HuH-7.5 (cell line): ENCODE data around the gene GPATCH8.

Experiments
- DNase-seq: peaks from one replicate; pipeline ENCODE4 v3.0.0; 2011; ENCODE audit warnings: low spot score

GPATCH8 gene

DNA sequence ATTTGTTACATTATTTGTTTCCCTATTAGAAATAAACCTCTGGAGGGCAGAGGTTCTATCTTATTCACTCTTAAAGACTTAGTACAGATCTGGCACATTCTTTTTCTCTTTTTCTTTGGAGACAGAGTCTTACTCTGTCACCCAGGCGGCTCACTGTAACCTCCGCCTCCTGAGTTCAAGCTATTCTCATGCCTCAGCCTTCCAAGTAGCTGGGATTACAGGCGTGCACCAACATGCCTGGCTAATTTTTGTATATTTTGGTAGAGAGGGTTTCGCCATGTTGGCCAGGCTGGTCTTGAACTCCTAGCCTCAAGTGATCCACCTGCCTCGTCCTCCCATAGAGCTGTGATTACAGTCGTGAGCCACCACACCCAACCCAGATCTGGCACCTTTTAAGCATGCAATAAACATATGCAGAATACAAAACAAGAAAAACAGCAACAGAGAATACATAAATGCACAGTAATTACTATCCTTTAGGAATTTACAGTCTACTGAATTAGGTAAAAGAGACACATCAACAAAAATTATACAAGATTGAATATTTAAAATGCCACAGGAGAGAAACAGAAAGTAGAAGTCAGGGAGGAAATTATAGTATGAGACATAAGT, 52.1 kb downstream of the GPATCH8 start:
- DNase-seq, result no peak

DNA sequence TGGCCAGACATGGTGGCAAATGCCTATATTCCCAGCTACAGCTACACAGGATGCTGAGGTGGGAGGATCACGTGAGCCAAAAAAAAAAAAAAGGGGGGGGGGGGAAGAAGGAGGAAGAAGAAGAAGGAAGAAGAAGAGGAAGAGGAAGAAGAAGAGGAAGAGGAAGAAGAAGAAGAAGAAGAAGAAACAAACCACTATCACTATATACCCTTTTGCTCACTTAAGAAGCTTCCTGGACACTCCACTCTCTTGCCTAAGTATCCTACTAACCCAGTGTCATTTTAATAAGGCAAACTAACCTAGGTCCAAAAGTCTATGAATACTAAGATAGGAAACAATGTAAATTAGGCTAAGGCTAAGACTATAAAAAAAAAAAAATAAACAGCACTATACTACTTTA, 54.8 kb downstream of the GPATCH8 start:
- DNase-seq, result no peak

DNA sequence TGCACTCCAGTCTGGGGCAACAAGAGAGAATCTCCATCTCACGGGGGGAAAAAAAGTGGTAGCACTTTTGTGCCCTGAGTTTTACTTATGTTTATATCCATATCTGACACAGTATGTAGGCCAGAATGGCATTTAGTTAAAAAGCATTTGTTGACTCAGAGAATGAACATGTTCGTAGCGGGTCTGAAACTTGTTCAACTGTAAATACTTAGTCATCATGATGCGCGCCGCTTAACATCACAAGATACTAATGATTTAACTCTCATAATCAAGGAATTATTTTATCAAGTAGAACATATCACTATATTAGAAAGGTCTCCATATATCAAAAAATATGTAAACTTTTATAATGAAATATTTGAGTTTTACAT, 58.5 kb downstream of the GPATCH8 start:
- DNase-seq, result no peak

DNA sequence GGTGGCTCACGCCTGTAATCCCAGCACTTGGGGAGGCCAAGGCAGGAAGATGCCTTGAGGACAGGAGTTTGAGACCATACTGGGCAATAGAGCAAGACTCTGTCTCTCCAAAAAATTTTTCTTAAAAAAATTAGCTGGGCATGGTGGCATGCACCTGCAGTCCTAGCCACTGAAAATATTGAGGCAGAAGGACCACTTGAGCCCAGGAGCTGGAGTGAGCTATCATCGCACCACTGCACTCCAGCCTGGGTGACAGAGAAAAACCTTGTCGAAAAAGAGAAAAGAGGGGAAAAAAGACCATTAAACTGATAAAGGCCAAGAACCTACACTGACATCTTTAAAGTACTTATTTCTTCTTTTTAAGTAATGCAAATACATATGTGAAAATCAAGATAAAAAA, 60.4 kb downstream of the GPATCH8 start:
- no peak for DNase-seq

DNA sequence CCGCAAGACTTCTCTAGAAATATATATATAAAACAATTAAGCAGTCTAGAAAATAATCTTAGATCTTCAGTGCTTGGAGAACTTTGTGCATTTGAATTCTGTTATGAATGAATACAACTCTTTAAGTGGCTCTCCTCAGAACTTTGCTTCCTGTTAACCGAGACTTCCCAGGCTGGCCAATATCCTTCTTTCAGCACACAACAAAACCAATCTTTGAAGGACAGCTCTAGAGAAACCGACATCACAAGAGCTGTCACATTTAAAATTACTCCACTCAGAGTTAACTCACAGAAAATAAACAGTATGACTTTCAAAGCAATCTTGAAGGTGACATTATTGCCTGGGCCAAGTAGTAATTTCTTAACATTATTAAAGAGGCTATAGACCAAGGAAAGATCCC, 64.0 kb downstream of the GPATCH8 start:
- DNase-seq, result no peak

DNA sequence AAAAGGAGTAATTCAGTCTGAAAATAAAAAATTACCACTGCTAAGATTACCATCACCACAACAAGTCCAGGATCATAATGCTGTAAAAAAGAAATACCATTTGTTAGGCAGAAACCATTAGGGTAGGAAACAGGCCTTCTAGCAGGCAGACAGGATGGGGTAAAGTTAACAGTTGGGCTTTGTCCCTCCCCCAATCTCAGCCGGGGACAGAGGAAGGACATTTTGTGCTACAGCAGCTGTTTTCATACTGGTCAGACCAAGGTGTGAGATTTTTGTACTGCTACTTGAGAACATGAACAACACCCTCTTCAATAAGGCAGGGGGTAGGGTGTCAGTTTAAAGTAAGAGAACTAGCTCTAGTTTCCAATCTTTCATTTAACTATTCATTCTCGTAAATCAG, 64.6 kb downstream of the GPATCH8 start:
- no peak for DNase-seq

DNA sequence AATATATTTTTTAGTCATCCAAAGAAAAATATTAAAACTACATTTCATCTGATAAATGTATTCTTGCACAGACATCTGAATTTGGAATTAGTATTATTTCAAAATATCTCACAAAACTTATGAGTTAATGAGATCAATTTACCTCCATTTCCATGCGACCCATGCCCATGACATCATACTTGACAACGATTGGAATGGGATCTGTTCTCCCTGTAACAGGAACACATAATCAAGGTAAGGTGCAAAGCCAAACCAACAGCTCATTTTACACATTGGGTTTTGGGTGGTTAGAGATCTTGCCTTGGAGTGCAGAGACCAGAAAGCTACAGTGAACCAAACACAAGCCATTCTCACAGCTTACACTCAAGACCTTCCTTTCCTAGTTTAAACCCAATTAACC, 66.9 kb downstream of the GPATCH8 start:
- no peak for DNase-seq

DNA sequence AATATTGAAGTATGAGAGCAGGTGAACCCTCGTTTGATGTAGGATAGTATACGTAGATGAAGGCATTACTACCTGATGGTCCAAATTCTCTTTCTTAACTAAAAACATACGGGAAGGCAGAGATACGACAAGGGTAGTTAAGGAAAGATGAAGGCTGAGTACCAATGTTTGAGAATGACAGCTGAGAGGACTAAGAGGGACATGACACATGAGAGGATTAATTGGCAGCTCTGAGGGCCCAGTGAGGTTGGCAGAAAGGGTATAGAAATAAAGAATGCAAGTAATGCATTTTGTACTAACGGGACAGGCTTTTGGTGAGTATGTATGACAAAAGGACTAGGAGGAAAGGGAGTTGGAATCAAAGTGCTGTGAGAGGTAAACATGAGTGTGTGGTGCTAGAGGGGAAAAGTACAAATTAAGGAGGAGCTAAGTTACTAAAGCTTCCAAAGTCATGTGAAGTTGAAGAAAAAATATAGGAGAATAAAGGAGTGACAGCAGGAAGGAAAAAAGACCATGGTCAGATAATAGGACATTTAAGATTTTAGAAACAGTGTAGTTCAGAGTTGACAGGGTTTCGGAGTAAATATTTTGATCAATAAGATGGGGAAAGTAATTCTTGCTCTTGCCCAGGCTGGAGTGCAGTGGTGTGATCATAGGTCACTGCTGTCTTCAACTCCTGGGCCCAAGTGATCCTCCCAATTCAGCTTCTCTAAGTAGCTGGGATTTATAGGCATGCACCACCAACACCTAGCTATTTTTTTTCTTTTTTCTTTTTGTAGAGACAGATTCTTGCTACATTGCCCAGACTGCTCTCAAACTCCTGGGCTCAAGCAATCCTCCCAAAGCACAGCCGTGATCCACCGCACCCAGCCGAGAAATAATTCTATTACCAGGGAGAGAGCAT, 70.7 kb downstream of the GPATCH8 start:
- no peak for DNase-seq

DNA sequence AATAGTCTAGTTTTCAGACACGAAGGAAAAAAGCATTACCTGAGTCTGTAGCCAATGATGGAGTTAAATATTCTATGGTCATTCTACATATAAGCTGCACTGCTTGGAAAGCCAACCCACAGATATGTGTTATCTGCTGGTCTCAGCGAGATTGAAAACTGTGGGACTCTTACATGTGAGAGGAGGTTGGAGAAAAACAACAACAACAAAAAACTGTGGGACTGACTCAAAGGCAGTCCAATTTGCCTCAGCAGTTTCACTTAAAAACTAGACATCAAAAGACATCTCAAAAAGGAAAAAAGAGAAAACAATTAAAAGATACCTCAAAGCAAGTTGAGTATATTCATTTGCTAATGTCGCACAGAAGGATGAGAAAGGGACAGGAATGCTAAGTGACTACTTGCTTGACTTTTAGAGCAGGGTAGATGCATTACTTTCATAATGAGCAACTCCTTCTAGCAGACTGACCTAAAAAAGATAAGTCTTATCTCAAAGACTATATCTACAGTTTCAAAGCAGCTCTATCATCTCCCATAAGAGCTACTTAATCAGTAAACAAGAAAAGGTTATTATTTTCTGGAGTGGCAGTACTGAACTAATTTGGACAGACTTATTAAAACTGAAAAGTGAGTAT, 78.3 kb downstream of the GPATCH8 start:
- DNase-seq, result no peak

DNA sequence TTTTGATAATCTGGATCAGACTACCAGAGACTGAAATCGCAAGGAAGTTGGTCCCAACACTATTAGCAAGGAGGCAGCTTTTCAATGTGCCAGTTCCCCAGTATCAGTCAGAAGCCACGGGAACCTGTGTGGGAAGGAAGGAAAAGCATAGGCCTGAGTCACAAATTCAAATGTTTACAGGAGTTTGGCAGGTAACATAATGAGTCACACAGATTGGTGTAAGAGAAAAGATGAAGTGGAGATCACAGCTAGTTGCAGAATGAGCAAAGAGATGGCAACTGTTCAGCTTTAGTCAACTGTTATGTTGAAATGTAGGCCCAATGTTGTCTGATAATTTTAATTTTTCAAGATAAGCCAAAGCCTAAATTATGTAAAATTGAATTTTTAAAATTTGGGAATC, 85.7 kb downstream of the GPATCH8 start:
- DNase-seq, result no peak

DNA sequence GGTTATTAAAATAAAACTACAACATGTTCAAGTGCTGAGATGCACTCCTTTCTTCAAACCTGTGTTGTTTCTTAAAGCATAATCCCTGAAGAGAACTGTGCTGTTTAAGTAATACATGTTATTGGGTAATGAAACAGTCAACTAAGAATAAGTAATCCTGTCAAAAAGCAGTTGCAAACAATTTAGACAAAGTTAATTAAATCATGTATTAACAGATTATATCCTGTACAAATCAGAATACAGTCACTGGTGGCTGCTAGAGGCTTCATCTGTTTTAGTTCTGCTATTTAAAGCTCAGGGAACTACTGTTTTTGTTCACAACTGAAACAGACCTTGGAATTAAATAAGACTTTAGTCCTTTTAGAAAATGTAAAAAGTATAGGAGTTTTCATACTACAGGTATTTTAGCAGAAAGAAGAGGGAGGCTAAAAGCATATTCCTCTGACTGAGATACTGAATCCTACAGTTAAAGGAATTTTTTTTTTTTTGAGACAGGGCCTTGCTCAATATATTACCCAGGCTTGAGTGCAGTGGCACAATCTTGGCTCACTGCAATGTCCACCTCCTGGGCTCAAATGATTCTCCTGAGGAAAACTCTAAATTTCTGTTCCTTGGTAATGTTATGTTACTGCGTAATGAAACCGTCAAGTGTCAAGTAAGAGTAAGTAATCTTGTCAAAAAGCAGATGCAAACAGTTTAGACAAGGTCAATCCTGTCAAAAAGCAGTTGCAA, 86.5 kb downstream of the GPATCH8 start:
- no peak for DNase-seq

DNA sequence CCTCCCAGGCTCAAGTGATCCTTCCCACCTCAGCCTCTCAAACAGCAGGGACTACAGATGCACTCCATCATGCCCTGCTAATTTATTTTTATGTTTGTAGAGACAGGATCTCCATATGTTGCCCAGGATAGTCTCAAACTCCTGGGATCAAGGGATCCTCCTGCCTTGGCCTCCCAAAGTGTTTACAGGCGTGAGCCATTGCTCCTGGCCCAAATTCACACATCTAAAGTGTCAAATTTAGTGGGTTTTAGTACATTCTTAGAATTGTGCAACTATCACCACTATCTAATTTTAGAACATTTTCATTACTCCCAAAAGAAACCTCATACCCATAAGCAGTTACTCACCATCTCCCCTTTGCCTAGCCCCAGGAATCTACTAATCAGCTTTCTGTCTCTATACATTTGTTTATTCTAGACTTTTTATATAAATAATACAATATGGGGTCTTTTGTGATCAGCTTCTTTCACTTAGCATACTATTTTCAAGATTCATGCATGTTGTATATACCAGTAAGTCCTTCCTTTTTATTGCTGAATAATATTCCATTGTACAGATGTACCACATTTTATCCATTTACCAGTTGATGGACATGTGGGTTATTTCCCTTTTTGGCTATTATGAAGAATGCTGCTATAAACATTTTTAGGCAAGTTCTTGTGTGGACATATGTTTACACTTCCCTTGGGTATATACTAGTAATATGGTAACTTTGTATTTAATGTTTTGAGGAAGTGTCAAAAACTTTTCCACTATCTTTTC, 88.6 kb downstream of the GPATCH8 start:
- no peak for DNase-seq

DNA sequence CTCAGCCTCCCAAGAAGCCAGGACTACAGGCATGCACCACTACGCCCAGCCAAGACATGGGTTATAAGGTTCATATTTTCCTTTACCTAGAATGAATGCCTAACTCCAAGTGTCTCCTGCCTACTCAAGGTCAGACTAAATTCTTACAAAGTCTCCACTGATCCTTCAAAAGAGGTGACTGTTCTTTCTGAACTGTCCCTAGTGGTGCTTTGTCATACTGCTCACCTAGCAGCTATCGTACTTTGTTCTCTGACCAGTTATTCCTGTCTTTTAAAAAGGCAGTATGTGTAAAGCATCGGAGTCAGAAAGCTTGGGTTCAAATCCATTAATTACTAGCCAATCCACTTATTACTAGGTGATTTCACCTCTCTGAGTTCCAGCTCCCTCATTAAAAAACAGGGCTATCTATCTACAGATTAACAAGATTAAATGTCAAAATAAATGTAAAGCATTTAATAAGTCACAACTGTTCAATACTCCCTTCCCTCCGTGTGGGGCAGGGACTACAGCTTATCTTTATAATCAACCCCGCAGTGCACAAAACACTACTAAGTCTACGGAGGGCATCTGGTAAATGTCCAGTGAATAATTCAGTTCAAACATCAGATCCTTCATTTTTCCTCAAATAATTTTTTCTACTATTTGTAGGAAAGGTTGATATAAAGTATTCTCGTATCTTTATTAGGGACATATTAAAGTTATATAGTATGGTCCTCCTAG, 93.7 kb downstream of the GPATCH8 start:
- DNase-seq, result no peak

DNA sequence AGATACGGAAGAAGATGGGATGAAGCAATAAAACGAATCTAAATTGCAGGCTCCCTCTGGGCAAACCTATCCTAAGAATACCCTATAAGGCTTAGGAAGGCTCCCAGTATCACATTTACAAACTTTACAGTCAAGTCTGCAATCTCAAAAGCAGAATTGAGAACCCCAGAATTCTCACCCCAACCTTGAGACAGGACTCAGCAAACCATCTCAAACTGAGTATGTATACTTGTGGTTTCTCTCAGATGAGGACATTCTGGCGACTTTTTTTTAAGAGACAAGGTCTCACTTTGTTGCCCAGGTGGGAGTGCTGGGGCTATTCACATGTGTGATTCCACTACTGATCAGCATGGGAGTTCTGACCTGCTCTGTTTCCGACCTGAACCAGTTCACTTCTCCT, 94.4 kb downstream of the GPATCH8 start:
- no peak for DNase-seq

DNA sequence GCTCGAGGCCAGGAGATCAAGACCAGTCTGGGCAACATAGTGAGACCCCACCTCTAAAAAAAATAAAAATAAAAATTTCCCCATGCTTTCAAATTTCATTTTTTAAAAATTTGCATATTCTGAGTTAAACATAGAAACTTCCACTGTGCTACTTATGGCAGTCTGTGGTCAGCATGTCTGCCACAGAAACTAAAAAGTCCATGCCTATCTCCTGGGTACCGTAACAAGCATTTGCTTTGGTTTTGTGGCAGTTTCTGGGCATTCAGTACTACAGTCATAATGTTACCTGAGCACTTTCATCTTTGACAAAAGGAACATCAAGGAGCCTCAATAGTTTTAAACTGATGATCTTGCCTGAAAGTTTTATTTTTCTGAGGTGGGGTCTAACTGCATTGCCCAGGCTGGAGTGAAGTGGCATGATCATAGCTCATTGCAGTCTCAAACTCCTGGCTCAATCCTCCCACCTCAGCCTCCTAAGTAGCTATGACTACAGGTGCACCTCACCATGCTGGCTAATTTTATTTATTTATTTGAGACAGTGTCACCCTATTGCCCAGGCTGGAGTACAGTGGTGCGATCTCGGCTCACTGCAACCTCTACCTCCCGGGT, 100.5 kb downstream of the GPATCH8 start:
- DNase-seq, result no peak

DNA sequence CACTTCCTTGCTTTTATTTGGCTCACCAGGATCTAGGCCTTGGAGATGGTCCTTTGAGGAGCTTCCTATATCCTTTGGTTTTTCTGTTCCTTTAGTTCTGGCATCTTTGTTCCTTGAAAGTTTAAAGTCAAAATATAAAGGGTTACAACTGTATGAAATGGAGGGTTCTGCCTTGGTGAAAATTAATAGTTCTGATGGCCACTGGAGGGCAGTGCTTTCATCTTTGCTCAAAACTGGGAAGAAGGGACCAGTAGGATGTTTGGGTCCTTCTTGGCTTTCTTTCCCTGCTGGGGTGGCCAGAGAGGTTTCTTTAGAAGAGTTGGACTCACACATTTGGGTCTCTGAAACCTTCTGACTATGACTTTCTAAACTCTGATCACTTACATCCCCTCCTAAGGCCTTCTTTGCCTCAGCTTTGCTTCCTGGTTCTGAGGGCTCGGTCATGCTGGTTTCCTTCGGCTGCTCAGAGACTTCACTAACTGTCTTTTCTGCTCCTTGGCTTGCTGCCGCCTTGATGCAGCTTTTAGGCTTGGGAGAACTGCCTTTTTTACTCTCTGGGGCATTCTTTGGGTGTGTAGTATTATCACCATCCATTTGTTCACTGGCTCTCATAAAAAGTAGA, 102.9 kb downstream of the GPATCH8 start:
- no peak for DNase-seq

DNA sequence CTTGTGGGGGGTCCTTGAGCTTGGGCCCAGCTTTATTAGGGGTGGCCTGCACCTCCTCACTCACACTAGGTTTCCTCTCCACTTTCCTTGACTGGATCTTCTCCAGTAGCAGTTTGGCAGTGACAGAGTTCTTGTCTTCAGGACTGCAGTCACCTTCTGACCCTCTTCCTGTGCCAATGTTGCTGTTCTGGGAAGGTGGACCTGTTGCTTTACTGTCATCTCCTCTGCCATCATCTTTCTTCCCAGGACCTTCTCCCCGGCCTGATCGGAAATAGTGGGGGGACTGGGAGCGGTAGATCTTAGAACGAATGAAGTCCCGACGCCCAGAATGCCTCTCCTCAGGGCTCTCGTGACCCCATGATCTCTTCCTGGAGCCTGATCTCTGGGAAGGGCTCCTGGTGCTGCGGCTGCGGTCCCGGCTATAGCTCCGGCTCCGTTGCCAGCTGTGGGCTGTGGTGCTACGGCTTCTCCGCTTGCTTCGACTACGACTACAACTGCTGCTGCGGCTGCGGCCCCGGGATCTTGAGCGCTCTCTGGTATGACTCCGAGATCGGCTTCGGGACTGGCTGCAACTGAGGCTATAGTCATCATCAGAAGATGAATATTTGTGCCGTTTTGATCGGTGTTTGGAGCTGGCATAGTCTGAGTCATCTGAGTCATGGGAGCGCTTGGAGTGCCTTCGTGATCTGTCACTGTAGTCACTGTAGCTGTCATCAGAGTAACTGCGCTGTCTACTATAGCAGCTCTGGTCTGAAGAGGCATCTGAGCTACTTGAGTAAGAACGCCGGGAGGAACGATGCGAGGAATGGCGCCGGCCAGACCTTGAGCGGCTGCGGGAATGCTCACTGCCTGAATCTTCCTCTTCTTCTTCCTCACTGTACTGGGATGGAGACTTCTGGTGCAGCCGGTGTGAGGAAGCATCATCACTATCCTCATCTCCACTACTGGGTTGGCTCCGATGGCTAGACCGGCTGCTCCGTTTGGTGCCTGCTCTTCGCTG, 104.2 kb downstream of the GPATCH8 start:
- DNase-seq, result no peak

DNA sequence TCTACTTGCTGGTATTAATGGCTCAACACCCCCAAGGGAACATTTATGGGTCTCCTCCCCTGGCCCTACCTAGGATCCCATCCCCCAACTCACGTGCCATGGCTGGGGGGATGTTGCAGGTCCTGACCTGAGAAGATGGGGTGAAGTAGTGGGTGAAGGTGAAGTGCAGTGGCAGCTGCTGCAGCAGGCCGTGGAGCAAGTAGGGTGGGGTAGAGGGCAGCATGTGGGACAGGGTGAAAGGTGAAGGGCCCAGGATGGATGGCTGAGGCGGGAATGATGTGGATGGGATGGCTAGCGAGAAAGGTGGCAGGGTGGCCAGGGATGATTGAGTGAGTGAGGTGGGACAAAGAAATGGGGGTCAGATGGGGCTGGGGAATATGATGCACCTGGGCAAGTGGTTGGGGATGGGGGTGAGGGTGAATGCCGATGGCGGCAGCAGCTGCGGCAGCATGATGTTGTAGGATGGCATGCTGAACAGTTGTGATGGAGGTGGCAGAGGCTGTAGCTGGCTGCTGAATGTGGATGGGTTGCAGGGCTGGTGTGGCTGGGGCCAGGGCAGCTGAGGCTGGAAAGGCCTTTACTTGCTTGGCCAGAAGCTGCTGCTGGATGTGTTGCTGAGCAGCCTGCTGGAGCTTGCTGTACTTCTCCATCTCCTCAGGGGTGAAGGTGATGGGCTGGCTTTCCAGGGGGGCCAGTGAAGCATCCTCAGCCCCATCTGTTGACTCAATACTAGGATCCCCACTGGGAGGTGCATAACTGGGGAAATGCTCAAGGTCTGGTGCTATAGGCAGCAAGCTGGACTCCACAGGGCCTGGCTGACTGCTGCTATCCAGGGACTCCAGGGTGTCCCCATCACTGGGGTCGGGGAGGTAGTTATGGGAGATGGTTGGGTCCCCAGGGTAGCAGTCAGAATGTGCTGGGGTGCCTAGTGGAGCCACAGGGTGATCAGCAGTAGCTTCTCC, 105.4 kb downstream of the GPATCH8 start:
- DNase-seq, result no peak
